HEK293 (cell line): ENCODE data around the gene POT1.

Experiments used
- CTCF ChIA-PET: fragments of 350-600 bp; formaldehyde crosslinking; extraction: SDS; loops from one replicate; lab custom pipeline; 2021; ENCODE audit warnings: antibody characterized with exemption; lab: Yijun Ruan, JAX
- POLR2A ChIA-PET: fragments of 300-600 bp; formaldehyde crosslinking; extraction: SDS; loops from one replicate; lab custom pipeline; 2020; ENCODE audit warnings: antibody characterized with exemption, inconsistent platforms; lab: Yijun Ruan, JAX
- H3K27ac ChIP-seq: fragments of 200-500 bp; sonication (Bioruptor generic); 2 replicates; pipeline ENCODE4 v1.5.1; 2014; ENCODE audit warnings: low read depth, low read length, control low read depth, inconsistent platforms; ENCODE audit errors: extremely low read depth
- H3K36me3 ChIP-seq, 2 experiments: fragments of 200-500 bp in 1 of 2; sonication (Bioruptor generic) in 1 of 2; 1 replicate in 1 of 2; 2 replicates in 1 of 2; pipeline ENCODE4 v1.5.1; 2014 to 2017; ENCODE audit warnings: inconsistent platforms in 2 of 2, low read length in 2 of 2; ENCODE audit not compliant: control insufficient read depth in 2 of 2, insufficient read depth in 1 of 2
- H3K4me1 ChIP-seq: fragments of 200-500 bp; sonication (Bioruptor generic); 2 replicates; pipeline ENCODE4 v1.5.1; 2014; ENCODE audit warnings: mild to moderate bottlenecking, low read length, inconsistent platforms; ENCODE audit not compliant: control insufficient read depth, insufficient read depth
- H3K4me3 ChIP-seq: 2 replicates; pipeline ENCODE4 v1.5.1; 2011; ENCODE audit warnings: low read depth, mild to moderate bottlenecking, control low read depth, low read length, moderate library complexity
- H3K9me3 ChIP-seq: fragments of 200-500 bp; sonication (Bioruptor generic); 2 replicates; pipeline ENCODE4 v1.5.1; 2014; ENCODE audit warnings: low read depth, low read length, inconsistent platforms; ENCODE audit not compliant: control insufficient read depth, insufficient read depth
- AEBP2 ChIP-seq: fragments of 450-650 bp; formaldehyde crosslinking; IDR thresholded peaks from 2 replicates; pipeline ENCODE4 v1.5.1; 2016; ENCODE audit warnings: missing biosample characterization, missing genetic modification characterization, borderline replicate concordance
- ELK4 ChIP-seq: IDR thresholded peaks from 2 replicates; pipeline ENCODE4 v1.6.1; 2011; ENCODE audit warnings: mild to moderate bottlenecking, low read depth, low read length, borderline replicate concordance
- HOXA7 ChIP-seq: sonication (generic); formaldehyde crosslinking; IDR thresholded peaks from 2 replicates; pipeline ENCODE4 v1.8.1; 2022; ENCODE audit warnings: missing genetic modification reagents, borderline replicate concordance
- IKZF3 ChIP-seq: fragments of 450-650 bp; IDR thresholded peaks from 2 replicates; pipeline ENCODE4 v1.5.0; 2018; ENCODE audit warnings: missing biosample characterization, mild to moderate bottlenecking, missing genetic modification characterization, moderate library complexity
- ZBTB49 ChIP-seq: fragments of 450-650 bp; formaldehyde crosslinking; IDR thresholded peaks from 2 replicates; pipeline ENCODE4 v1.5.1; 2016; ENCODE audit warnings: missing biosample characterization, missing genetic modification characterization, low read depth
- ZFP41 ChIP-seq: fragments of 450-650 bp; formaldehyde crosslinking; IDR thresholded peaks from 2 replicates; pipeline ENCODE4 v1.5.1; 2016; ENCODE audit warnings: missing biosample characterization, missing genetic modification characterization, borderline replicate concordance
- ZFP69B ChIP-seq: fragments of 450-650 bp; formaldehyde crosslinking; IDR thresholded peaks from 2 replicates; pipeline ENCODE4 v1.5.1; 2016; ENCODE audit warnings: missing biosample characterization, missing genetic modification characterization
- ZNF175 ChIP-seq: fragments of 450-650 bp; formaldehyde crosslinking; IDR thresholded peaks from 2 replicates; pipeline ENCODE4 v1.5.1; 2016; ENCODE audit warnings: missing biosample characterization, missing genetic modification characterization
- ZNF221 ChIP-seq: fragments of 450-650 bp; formaldehyde crosslinking; IDR thresholded peaks from 2 replicates; pipeline ENCODE4 v1.5.1; 2017; ENCODE audit warnings: missing biosample characterization, missing genetic modification characterization, borderline replicate concordance
- ZNF274 ChIP-seq, 2 experiments: fragments of 200-500 bp in 1 of 2; fragments of 450-650 bp in 1 of 2; sonication (Bioruptor generic) in 1 of 2; formaldehyde crosslinking in 1 of 2; IDR thresholded peaks; 2 replicates each; pipeline versions ENCODE4 v1.5.1 to v1.6.1; 2014 to 2016; ENCODE audit warnings: borderline replicate concordance in 1 of 2, inconsistent platforms in 1 of 2, low read length in 1 of 2, missing biosample characterization in 1 of 2, missing genetic modification characterization in 1 of 2
- ZNF280D ChIP-seq: fragments of 450-650 bp; formaldehyde crosslinking; IDR thresholded peaks from 2 replicates; pipeline ENCODE4 v1.5.1; 2016; ENCODE audit warnings: missing biosample characterization, missing genetic modification characterization
- ZNF292 ChIP-seq: fragments of 450-650 bp; formaldehyde crosslinking; IDR thresholded peaks from 2 replicates; pipeline ENCODE4 v1.5.1; 2016; ENCODE audit warnings: low read depth, missing biosample characterization, missing genetic modification characterization, borderline replicate concordance
- ZNF350 ChIP-seq: fragments of 450-650 bp; formaldehyde crosslinking; IDR thresholded peaks from 2 replicates; pipeline ENCODE4 v1.5.0; 2017; ENCODE audit warnings: missing biosample characterization, mild to moderate bottlenecking, missing genetic modification characterization
- ZNF37A ChIP-seq: fragments of 450-650 bp; IDR thresholded peaks from 2 replicates; pipeline ENCODE4 v1.5.1; 2018; ENCODE audit warnings: missing biosample characterization, missing genetic modification characterization
- ZNF544 ChIP-seq: fragments of 450-650 bp; formaldehyde crosslinking; IDR thresholded peaks from 2 replicates; pipeline ENCODE4 v1.5.0; 2017; ENCODE audit warnings: missing biosample characterization, missing genetic modification characterization
- ZNF555 ChIP-seq: fragments of 450-650 bp; formaldehyde crosslinking; conservative IDR thresholded peaks from 2 replicates; pipeline ENCODE4 v1.5.1; 2017; ENCODE audit warnings: missing biosample characterization, mild to moderate bottlenecking, missing genetic modification characterization, inconsistent platforms
- ZNF626 ChIP-seq: fragments of 450-650 bp; sonication (Bioruptor Pico); formaldehyde crosslinking; IDR thresholded peaks from 2 replicates; pipeline ENCODE4 v1.5.1; 2018; ENCODE audit warnings: missing biosample characterization, missing genetic modification characterization, inconsistent platforms
- ZNF701 ChIP-seq: fragments of 450-650 bp; formaldehyde crosslinking; IDR thresholded peaks from 2 replicates; pipeline ENCODE4 v1.5.1; 2016; ENCODE audit warnings: missing biosample characterization, missing genetic modification characterization
- ZNF837 ChIP-seq: fragments of 450-650 bp; formaldehyde crosslinking; IDR thresholded peaks from 2 replicates; pipeline ENCODE4 v1.5.1; 2016; ENCODE audit warnings: missing biosample characterization, missing genetic modification characterization
- TF ChIP-seq, protein P1 (sequence below): fragments of 450-650 bp; formaldehyde crosslinking; IDR thresholded peaks from 2 replicates; pipeline ENCODE4; 2016; ENCODE audit warnings: missing biosample characterization, missing genetic modification characterization

The POT1 gene

GRCh38 chr7:124956160-124956559, 26.5 kb upstream of the POT1 start:
- no peak overlapping the region for H3K4me3 ChIP-seq
- H3K9me3 ChIP-seq, result no peaks in the 10 kb centered on the region
- no peak overlapping the region for H3K27ac ChIP-seq
- no peaks in the 10 kb centered on the region for H3K4me1 ChIP-seq
- TF ChIP-seq ZBTB49 (tag by site-specific recombination), result no peak
- no peak for TF ChIP-seq AEBP2 (tag by site-specific recombination)
- TF ChIP-seq ZFP41 (tag by site-specific recombination), result no peak
- no peak for TF ChIP-seq ZNF221 (tag by site-specific recombination)
- no peak for TF ChIP-seq ZNF350
- no peak for TF ChIP-seq ZNF555 (tag by site-specific recombination)
- no peak for TF ChIP-seq ZNF175 (tag by site-specific recombination)
- TF ChIP-seq HOXA7 (CRISPR knock-in tag), result no peak
- TF ChIP-seq ZNF837 (tag by site-specific recombination), result no peak
- no peak for TF ChIP-seq ZNF280D (tag by site-specific recombination)
- TF ChIP-seq, protein P1, sequence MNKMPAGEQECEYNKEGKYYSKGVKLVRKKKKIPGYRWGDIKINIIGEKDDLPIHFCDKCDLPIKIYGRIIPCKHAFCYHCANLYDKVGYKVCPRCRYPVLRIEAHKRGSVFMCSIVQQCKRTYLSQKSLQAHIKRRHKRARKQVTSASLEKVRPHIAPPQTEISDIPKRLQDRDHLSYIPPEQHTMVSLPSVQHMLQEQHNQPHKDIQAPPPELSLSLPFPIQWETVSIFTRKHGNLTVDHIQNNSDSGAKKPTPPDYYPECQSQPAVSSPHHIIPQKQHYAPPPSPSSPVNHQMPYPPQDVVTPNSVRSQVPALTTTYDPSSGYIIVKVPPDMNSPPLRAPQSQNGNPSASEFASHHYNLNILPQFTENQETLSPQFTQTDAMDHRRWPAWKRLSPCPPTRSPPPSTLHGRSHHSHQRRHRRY, result no peak
- TF ChIP-seq, all 188 proteins: peak for 0
- CTCF ChIA-PET, result no interaction called here
- no peaks in the 10 kb centered on the region for H3K36me3 ChIP-seq
- POLR2A ChIA-PET, result no interaction called here

GRCh38 chr7:124954790-124955189, 25.2 kb upstream of the POT1 start:
- ChIA-PET POLR2A (no interaction called here), CTCF (interaction anchor here (0.6 kb wide), 1 partner anchor 800 kb away, joined by 3 read pairs; no protein-coding TSS in a partner anchor)
- no peak for TF ChIP-seq ZNF274 (IDR thresholded peaks at IDR 0.05; ENCODE audit: low read length)
- no peak for TF ChIP-seq ZNF274 (tag by site-specific recombination; IDR thresholded peaks at IDR 0.05; ENCODE audit: borderline replicate concordance)
- no peak for TF ChIP-seq ZNF626 (tag by site-specific recombination)
- TF ChIP-seq ZNF701 (tag by site-specific recombination), result no peak
- TF ChIP-seq ZNF544 (tag by site-specific recombination), result no peak
- no peak for TF ChIP-seq ZFP69B
- no peak for TF ChIP-seq ZNF37A (tag by site-specific recombination)
- TF ChIP-seq AEBP2 (tag by site-specific recombination), result no peak
- TF ChIP-seq ZNF292 (tag by site-specific recombination), result no peak
- no peak for TF ChIP-seq ELK4
- TF ChIP-seq IKZF3 (tag by site-specific recombination), result no peak
- H3K36me3 ChIP-seq, result no peaks in the 10 kb centered on the region
- H3K4me3 ChIP-seq, result no peak overlapping the region
- H3K9me3 ChIP-seq, result no peaks in the 10 kb centered on the region
- no peaks in the 10 kb centered on the region for H3K4me1 ChIP-seq
- no peak overlapping the region for H3K27ac ChIP-seq
